Suprapubic skin (tissue), 3 donors: ENCODE data around the gene CHRM2.

ENCODE experiments used
- EP300 ChIP-seq: sonication (generic); formaldehyde crosslinking; IDR thresholded peaks from one replicate; pipeline ENCODE4 v1.6.1; 2017; ENCODE audit warnings: antibody characterized with exemption
- POLR2A ChIP-seq, 2 donors: fragments of 450-650 bp; IDR thresholded peaks; one replicate each; pipeline ENCODE4 v1.6.1; 2017; ENCODE audit warnings: antibody characterized with exemption in 2 of 2, mild to moderate bottlenecking in 2 of 2, moderate library complexity in 2 of 2
- TF ChIP-seq, protein P1 (sequence below), 2 donors: fragments of 200-600 bp in 1 of 2; fragments of 450-650 bp in 1 of 2; sonication (generic) in 1 of 2; IDR thresholded peaks; one replicate each; pipeline ENCODE4 v1.5.1; 2016 to 2019; ENCODE audit warnings: antibody characterized with exemption in 2 of 2, mild to moderate bottlenecking in 1 of 2, moderate library complexity in 1 of 2

DNA sequence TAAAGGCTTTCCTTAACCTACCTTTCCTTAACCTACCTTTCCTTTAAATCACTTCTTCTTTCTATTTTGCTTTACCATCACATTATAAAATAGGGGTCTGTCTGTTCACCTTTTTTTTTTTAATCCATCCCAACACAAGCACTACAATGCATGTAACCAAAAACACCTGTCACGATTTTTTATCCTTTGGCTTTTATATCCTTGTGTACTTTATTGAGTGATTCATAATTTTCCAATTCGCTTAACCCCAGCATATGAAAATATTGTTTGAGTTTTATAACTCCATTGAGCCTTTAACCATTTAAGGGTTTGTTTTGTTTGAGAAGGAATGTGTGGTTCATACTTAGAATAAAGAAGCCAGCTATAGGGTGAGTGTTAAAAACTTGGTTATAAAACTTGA lies 132.2 kb downstream of the CHRM2 start:
- TF ChIP-seq, protein P1, sequence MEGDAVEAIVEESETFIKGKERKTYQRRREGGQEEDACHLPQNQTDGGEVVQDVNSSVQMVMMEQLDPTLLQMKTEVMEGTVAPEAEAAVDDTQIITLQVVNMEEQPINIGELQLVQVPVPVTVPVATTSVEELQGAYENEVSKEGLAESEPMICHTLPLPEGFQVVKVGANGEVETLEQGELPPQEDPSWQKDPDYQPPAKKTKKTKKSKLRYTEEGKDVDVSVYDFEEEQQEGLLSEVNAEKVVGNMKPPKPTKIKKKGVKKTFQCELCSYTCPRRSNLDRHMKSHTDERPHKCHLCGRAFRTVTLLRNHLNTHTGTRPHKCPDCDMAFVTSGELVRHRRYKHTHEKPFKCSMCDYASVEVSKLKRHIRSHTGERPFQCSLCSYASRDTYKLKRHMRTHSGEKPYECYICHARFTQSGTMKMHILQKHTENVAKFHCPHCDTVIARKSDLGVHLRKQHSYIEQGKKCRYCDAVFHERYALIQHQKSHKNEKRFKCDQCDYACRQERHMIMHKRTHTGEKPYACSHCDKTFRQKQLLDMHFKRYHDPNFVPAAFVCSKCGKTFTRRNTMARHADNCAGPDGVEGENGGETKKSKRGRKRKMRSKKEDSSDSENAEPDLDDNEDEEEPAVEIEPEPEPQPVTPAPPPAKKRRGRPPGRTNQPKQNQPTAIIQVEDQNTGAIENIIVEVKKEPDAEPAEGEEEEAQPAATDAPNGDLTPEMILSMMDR (IDR thresholded peaks at IDR 0.05) = no peak
- no peak for TF ChIP-seq POLR2A (IDR thresholded peaks at IDR 0.05)
- TF ChIP-seq EP300 = no peak
